ENCODE measurements around the gene CACNA1H. TPM values are rescaled to one million over a fixed set of nuclear protein-coding genes. Genes with fewer than 3 reads are reported as not detected.

The CACNA1H gene
- total and polyA plus RNA-seq, 2 of the 4 experiments (the other 2 are of a cell fraction) = 1.6 to 5.8 TPM

GRCh38 chr16:1169285-1170075 is 16.6 kb downstream of the CACNA1H start:
- H2BK20ac ChIP-seq (ENCODE audit: low read depth, low read length) = no peak overlapping the region
- WGBS, 2 experiments (ENCODE audit: extremely low coverage in 2 of 2, insufficient read length in 1 of 2) = 38% methylated on average over 26 of the region's 45 CpGs; no CpG with 5 or more reads in 1 of the 2 experiments
- BruUV-seq (replicated peaks) = no TSS peak
- no peak overlapping the region for H4K91ac ChIP-seq (ENCODE audit: insufficient read depth, low read depth, low read length)
- no peak overlapping the region for H3K14ac ChIP-seq (replicated peaks; ENCODE audit: low read depth, low read length)
- peaks cover 15% of the 10 kb centered on the region for H3K4me1 ChIP-seq (ENCODE audit: control insufficient read depth, insufficient read depth, low read length)
- no peaks in the 10 kb centered on the region; the same call in 1 of the 2 replicates for H3K27me3 ChIP-seq (ENCODE audit: control insufficient read depth, insufficient read depth, low read length)
- no peak overlapping the region for H4K8ac ChIP-seq (ENCODE audit: low read depth in 2 of 2, low read length in 2 of 2)
- no peak overlapping the region for H2BK5ac ChIP-seq (ENCODE audit: low read depth, low read length, poor library complexity, severe bottlenecking)
- no peak overlapping the region for H3K56ac ChIP-seq (ENCODE audit: extremely low read depth, insufficient read depth, low read length)
- H2BK15ac ChIP-seq (ENCODE audit: low read depth, low read length) = no peak overlapping the region
- ChIA-PET CTCF (interaction anchor here (1.2 kb wide), 1 partner anchor 12 kb away, joined by 4 read pairs; no protein-coding TSS in a partner anchor), POLR2A (ENCODE audit: unreplicated experiment) (no interaction called here)
- intact Hi-C loops (cut with micrococcal nuclease) = no loop called here
- peak overlapping the region; percentile 40 for H2AFZ ChIP-seq (replicated peaks; ENCODE audit: low read length, poor library complexity)
- no peaks in the 10 kb centered on the region for H3K36me3 ChIP-seq (ENCODE audit: control insufficient read depth, insufficient read depth, low read length)
- no peak for DNase-seq
- no peak overlapping the region; the same call in 1 of the 2 replicates for H3K18ac ChIP-seq (ENCODE audit: low read depth, low read length)
- dilution Hi-C loops (cut with HindIII; ENCODE audit: low sequenced_read_pairs, unreplicated experiment) = no loop called here
- in situ Hi-C loops (cut with MboI; ENCODE audit: low sequenced_read_pairs) = no loop called here
- H4K5ac ChIP-seq (ENCODE audit: low read depth, low read length) = no peak overlapping the region
- H2AK5ac ChIP-seq (ENCODE audit: low read depth, low read length) = no peak overlapping the region
- H3K9ac ChIP-seq (ENCODE audit: low read depth, low read length) = no peak overlapping the region
- H3K9me3 ChIP-seq (ENCODE audit: control insufficient read depth, insufficient read depth, low read length) = no peaks in the 10 kb centered on the region
- H3K4ac ChIP-seq (ENCODE audit: low read depth, low read length) = no peak overlapping the region
- H3K4me3 ChIP-seq (ENCODE audit: insufficient read depth, low read depth, low read length) = no peak overlapping the region
- no peaks in the 10 kb centered on the region for H4K20me1 ChIP-seq (ENCODE audit: insufficient read depth, low read length)
- H3K27ac ChIP-seq (ENCODE audit: insufficient read depth, low read length) = peak overlapping the region; percentile 15; the same call in 1 of the 2 replicates
- no peaks in the 10 kb centered on the region for H3K9me1 ChIP-seq (ENCODE audit: insufficient read depth, low read length)
- H2AK9ac ChIP-seq (replicated peaks; ENCODE audit: low read depth, low read length, poor library complexity) = no peak overlapping the region
- no peak overlapping the region for H2BK120ac ChIP-seq (ENCODE audit: low read depth, low read length)
- H3K23ac ChIP-seq (ENCODE audit: low read depth, low read length) = no peak overlapping the region
- ATAC-seq (ENCODE audit: low read depth) = peak; percentile 50; the same call in 1 of the 2 replicates
- H3K4me2 ChIP-seq (ENCODE audit: low read depth, low read length) = peak overlapping the region; percentile 34; the same call in 1 of the 2 replicates
- H3K79me1 ChIP-seq (ENCODE audit: low read depth in 1 of 2, low read length in 2 of 2) = no peaks in the 10 kb centered on the region
- TF ChIP-seq USF2 (IDR thresholded peaks at IDR 0.05; ENCODE audit: low read depth, low read length) = no peak
- no peak for TF ChIP-seq MAZ (IDR thresholded peaks at IDR 0.05; ENCODE audit: borderline replicate concordance, low read depth, low read length)
- no peak for TF ChIP-seq RFX5 (IDR thresholded peaks at IDR 0.05; ENCODE audit: low read depth, low read length)
- no peak for TF ChIP-seq NFE2L2 (IDR thresholded peaks at IDR 0.05; ENCODE audit: low read depth, low read length)
- TF ChIP-seq CTCF (conservative IDR thresholded peaks at IDR 0.05; ENCODE audit: low read depth, low read length) = no peak
- no peak for TF ChIP-seq ELK1 (IDR thresholded peaks at IDR 0.05; ENCODE audit: borderline replicate concordance, low read depth, low read length)
- no peak for TF ChIP-seq SMC3 (IDR thresholded peaks at IDR 0.05; ENCODE audit: low read depth, low read length)
- no peak for TF ChIP-seq BHLHE40 (IDR thresholded peaks at IDR 0.05; ENCODE audit: low read depth, low read length)
- no peak for TF ChIP-seq RAD21 (IDR thresholded peaks at IDR 0.05; ENCODE audit: low read length)
- no peak for TF ChIP-seq CHD1 (IDR thresholded peaks at IDR 0.05; ENCODE audit: low read depth, low read length)
- no peak for TF ChIP-seq POLR2A (IDR thresholded peaks at IDR 0.05; ENCODE audit: low read depth, low read length)
- TF ChIP-seq MAFK (IDR thresholded peaks at IDR 0.05; ENCODE audit: low read depth, low read length) = no peak
- TF ChIP-seq MXI1 (IDR thresholded peaks at IDR 0.05; ENCODE audit: borderline replicate concordance, low read depth, low read length) = no peak
- TF ChIP-seq RCOR1 (IDR thresholded peaks at IDR 0.05; ENCODE audit: insufficient replicate concordance, low read length) = no peak
- no peak for TF ChIP-seq FOS (IDR thresholded peaks at IDR 0.05; ENCODE audit: low read depth, low read length)
